Trophoblast cell (in vitro differentiated cells and primary cell): ENCODE data around the gene MICU2.

Source experiments
- DNase-seq, 2 donors: peaks; one replicate each; pipeline ENCODE4 v3.0.0-alpha.2; 2016
- H2AFZ ChIP-seq: 2 replicates; pipeline ENCODE4 v1.6.1; 2013; ENCODE audit warnings: low read length, moderate library complexity, mild to moderate bottlenecking; ENCODE audit not compliant: insufficient read depth, poor library complexity
- H2AK5ac ChIP-seq: 2 replicates; pipeline ENCODE4 v1.6.1; 2013; ENCODE audit warnings: mild to moderate bottlenecking, low read length
- H2BK120ac ChIP-seq: 2 replicates; pipeline ENCODE4 v1.6.1; 2013; ENCODE audit warnings: low read length, mild to moderate bottlenecking, moderate library complexity; ENCODE audit not compliant: insufficient read depth, poor library complexity
- H2BK12ac ChIP-seq: 2 replicates; pipeline ENCODE4 v1.6.1; 2013; ENCODE audit warnings: mild to moderate bottlenecking, low read length, moderate library complexity
- H2BK5ac ChIP-seq: 2 replicates; pipeline ENCODE4 v1.6.1; 2013; ENCODE audit warnings: low read length, low read depth, moderate library complexity, mild to moderate bottlenecking; ENCODE audit not compliant: poor library complexity
- H3K14ac ChIP-seq: 2 replicates; pipeline ENCODE4 v1.6.1; 2013; ENCODE audit warnings: mild to moderate bottlenecking, low read length
- H3K18ac ChIP-seq: 2 replicates; pipeline ENCODE4 v1.6.1; 2013; ENCODE audit warnings: mild to moderate bottlenecking, low read length
- H3K23ac ChIP-seq: 2 replicates; pipeline ENCODE4 v1.6.1; 2013; ENCODE audit warnings: low read length
- H3K27ac ChIP-seq: 2 replicates; pipeline ENCODE4 v1.5.1; 2013; ENCODE audit warnings: low read depth, mild to moderate bottlenecking, inconsistent platforms, low read length, moderate library complexity
- H3K27me3 ChIP-seq: 2 replicates; pipeline ENCODE4 v1.6.1; 2013; ENCODE audit warnings: inconsistent platforms, mild to moderate bottlenecking, low read length, moderate library complexity; ENCODE audit not compliant: insufficient read depth
- H3K36me3 ChIP-seq, 2 experiments: 1 replicate in 1 of 2; 2 replicates in 1 of 2; pipeline ENCODE4 v1.6.1; 2013; ENCODE audit warnings: low read length in 2 of 2, mild to moderate bottlenecking in 2 of 2, moderate library complexity in 1 of 2; ENCODE audit not compliant: insufficient read depth in 2 of 2, control insufficient read depth in 1 of 2
- H3K4ac ChIP-seq: 2 replicates; pipeline ENCODE4 v1.6.1; 2013; ENCODE audit warnings: low read depth, mild to moderate bottlenecking, low read length, moderate library complexity
- H3K4me1 ChIP-seq, 2 experiments: 1 replicate in 1 of 2; 2 replicates in 1 of 2; pipeline ENCODE4 v1.6.1; 2013; ENCODE audit warnings: low read length in 2 of 2, mild to moderate bottlenecking in 2 of 2, moderate library complexity in 1 of 2; ENCODE audit not compliant: insufficient read depth in 2 of 2, control insufficient read depth in 1 of 2
- H3K4me2 ChIP-seq: 2 replicates; pipeline ENCODE4 v1.6.1; 2013; ENCODE audit warnings: inconsistent platforms, mild to moderate bottlenecking, low read length, moderate library complexity
- H3K4me3 ChIP-seq: 2 replicates; pipeline ENCODE4 v1.5.1; 2013; ENCODE audit warnings: mild to moderate bottlenecking, low read depth, low read length, inconsistent platforms
- H3K79me1 ChIP-seq: one replicate; pipeline ENCODE4 v1.6.1; 2013; ENCODE audit warnings: low read length
- H3K79me2 ChIP-seq: 2 replicates; pipeline ENCODE4 v1.6.1; 2013; ENCODE audit warnings: low read length, mild to moderate bottlenecking; ENCODE audit not compliant: control insufficient read depth, insufficient read depth, poor library complexity
- H3K9ac ChIP-seq: 2 replicates; pipeline ENCODE4 v1.6.1; 2013; ENCODE audit warnings: mild to moderate bottlenecking, low read length
- H3K9me3 ChIP-seq: 2 replicates; pipeline ENCODE4 v1.6.1; 2013; ENCODE audit warnings: low read depth, mild to moderate bottlenecking, control low read depth, inconsistent platforms, low read length; ENCODE audit not compliant: insufficient read depth
- H4K12ac ChIP-seq: 2 replicates; pipeline ENCODE4 v1.6.1; 2013; ENCODE audit warnings: low read depth, mild to moderate bottlenecking, low read length, moderate library complexity
- H4K8ac ChIP-seq: 2 replicates; pipeline ENCODE4 v1.6.1; 2013; ENCODE audit warnings: low read depth, mild to moderate bottlenecking, low read length, moderate library complexity
- H4K91ac ChIP-seq: one replicate; pipeline ENCODE4 v1.6.1; 2013; ENCODE audit warnings: low read depth, mild to moderate bottlenecking, low read length, moderate library complexity
- WGBS: extraction: QIAGEN DNeasy Blood & Tissue Kit; methylation state at CpG from one replicate; pipeline ENCODE4 v1.1.7; 2013; ENCODE audit warnings: missing lambda C conversion rate; ENCODE audit not compliant: insufficient read length, insufficient coverage; ENCODE audit errors: extremely low coverage; 5-methylcytosine and 5-hydroxymethylcytosine counted together

MICU2 gene

DNA sequence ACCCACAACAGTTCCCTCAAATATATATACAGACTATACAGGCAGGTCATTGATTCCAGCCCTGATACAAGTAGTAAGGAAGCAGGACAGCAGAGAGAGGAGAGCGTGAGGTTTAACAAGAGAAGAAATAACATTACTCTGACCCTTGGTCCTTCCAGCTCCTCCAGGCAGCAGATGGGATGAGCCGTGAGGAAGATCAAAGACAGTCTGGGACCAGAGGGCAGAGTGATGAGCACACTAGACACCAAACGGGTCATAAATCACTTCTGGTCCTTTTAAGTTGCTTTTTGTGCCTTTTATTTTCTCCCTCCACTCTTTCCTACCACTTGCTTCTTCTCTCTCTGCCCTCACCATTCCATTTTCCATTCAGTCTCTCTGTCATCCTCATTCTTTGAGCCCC, 16.9 kb upstream of the MICU2 start:
- Histone ChIP-seq H3K79me1 (no peaks in the 10 kb centered on the region), H2BK120ac (no peak overlapping the region), H3K4me3 (no peak overlapping the region), H4K91ac (no peak overlapping the region), H3K9ac (no peak overlapping the region), H2BK5ac (no peak overlapping the region), H4K12ac (no peak overlapping the region), H3K18ac (no peak overlapping the region), H3K23ac (no peak overlapping the region), H4K8ac (no peak overlapping the region), H3K27me3 (no peaks in the 10 kb centered on the region), H3K79me2 (no peaks in the 10 kb centered on the region), H3K36me3 (no peaks in the 10 kb centered on the region), H3K4me1 (no peaks in the 10 kb centered on the region), H2BK12ac (no peak overlapping the region), H2AFZ (no peak overlapping the region), H3K9me3 (no peaks in the 10 kb centered on the region), H3K4me2 (no peak overlapping the region), H3K14ac (no peak overlapping the region), H2AK5ac (no peak overlapping the region), H3K4ac (no peak overlapping the region), H3K27ac (no peak overlapping the region)
- no peak for DNase-seq
- no CpG with 5 or more reads among the region's 3 CpGs for WGBS

DNA sequence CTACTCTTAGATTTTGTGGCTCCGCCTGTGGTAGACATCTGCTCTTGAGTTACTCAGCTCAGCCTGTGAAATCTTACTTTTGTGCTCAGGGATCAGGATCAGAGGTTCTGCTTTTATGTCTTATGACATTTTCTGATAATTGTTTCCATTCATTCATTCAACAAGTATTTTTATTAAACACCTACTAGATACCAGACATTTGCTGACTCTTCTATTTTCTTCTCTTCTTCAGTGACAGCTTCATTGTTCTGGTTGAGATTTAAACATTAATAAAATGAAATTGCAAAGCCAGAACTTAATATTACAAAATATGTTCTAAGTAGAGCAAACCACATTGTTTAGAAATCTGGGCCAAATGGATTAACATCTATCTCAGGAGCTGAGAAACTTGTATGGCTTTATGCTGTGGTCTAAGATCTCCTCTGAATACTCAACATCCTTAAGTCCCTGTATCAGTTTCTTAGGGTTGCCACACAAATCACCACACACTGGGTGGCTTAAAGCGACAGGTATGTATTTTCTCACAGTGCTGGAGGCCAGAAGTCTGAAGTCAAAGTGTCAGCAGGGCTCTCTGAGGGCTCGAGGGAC, 15.8 kb upstream of the MICU2 start:
- Histone ChIP-seq H3K18ac (no peak overlapping the region), H4K91ac (no peak overlapping the region), H3K4me1 (no peaks in the 10 kb centered on the region), H2AFZ (no peak overlapping the region), H4K8ac (no peak overlapping the region), H3K9me3 (no peaks in the 10 kb centered on the region), H3K79me2 (no peaks in the 10 kb centered on the region), H3K4me2 (no peak overlapping the region), H3K27ac (no peak overlapping the region), H2AK5ac (no peak overlapping the region), H3K23ac (no peak overlapping the region), H2BK5ac (no peak overlapping the region), H2BK120ac (no peak overlapping the region), H3K36me3 (no peaks in the 10 kb centered on the region), H3K4ac (no peak overlapping the region), H3K4me3 (no peak overlapping the region), H3K79me1 (no peaks in the 10 kb centered on the region), H3K14ac (no peak overlapping the region), H3K27me3 (no peaks in the 10 kb centered on the region), H4K12ac (no peak overlapping the region), H2BK12ac (no peak overlapping the region), H3K9ac (no peak overlapping the region)
- no peak for DNase-seq
- no CpG with 5 or more reads among the region's 3 CpGs for WGBS

DNA sequence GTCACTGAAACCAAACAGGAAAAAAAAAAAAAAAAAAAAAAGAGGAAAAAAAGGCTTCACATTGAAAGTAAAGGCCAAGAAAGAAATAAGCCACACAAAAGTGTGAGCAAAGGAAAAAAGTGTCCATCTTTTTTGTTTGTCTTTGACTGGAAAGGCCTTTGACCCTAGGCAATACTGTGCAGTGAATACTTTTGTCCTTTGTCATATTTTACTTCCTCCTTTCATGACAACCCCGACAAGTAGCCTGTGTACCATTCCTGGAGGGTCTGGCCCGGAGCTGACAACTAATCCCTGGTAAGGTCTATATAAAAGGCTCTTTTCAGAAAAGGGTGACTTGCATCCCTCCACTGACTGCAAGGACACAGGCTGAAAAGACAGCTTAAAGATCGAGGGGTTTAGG, 12.9 kb upstream of the MICU2 start:
- Histone ChIP-seq H4K8ac (no peak overlapping the region), H3K18ac (no peak overlapping the region), H3K27ac (peak overlapping the region; percentile 9)

DNA sequence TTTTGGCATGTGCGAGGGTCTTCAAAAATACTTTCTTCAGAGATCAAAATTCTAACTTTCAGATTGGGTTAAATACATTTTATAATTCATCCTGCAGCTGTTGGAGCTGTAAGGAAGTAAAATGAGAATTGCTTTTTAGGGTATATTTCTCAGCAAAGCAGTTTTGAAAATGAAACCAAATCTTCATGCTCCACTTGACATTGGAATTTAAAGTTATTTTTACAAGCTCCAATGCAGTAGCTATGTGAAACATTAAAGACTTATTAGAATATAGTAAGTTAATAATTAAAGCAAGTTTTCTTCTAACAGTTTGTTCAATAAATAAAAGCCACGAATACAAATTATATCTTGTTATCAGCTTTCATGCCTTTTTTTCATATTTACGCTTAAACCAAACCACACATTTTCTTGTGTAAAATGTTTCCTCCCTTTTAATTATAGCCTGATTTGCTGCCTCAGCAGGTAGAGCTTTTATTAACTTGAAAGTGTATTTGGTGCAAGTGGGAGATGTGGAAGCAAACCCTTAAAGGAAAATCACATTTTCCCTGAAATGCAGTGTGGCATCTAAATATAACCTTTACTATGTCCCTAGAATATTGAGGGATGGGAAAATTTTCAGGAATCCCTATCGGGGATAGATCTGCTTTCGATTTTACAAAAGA, 12.4 kb upstream of the MICU2 start:
- H3K14ac ChIP-seq = no peak overlapping the region
- H3K4me2 ChIP-seq = no peak overlapping the region
- peaks cover 1% of the 10 kb centered on the region for H3K9me3 ChIP-seq
- H2BK12ac ChIP-seq = no peak overlapping the region
- H3K4me1 ChIP-seq = no peaks in the 10 kb centered on the region
- H3K27me3 ChIP-seq = no peaks in the 10 kb centered on the region
- H2BK120ac ChIP-seq = no peak overlapping the region
- no peak overlapping the region for H2BK5ac ChIP-seq
- H3K18ac ChIP-seq = no peak overlapping the region
- H3K79me2 ChIP-seq = no peaks in the 10 kb centered on the region
- WGBS = no CpG with 5 or more reads among the region's 5 CpGs
- no peak overlapping the region for H3K9ac ChIP-seq
- no peak overlapping the region for H4K8ac ChIP-seq
- no peak for DNase-seq
- H3K4me3 ChIP-seq = no peak overlapping the region
- no peak overlapping the region for H4K12ac ChIP-seq
- H3K4ac ChIP-seq = no peak overlapping the region
- H3K79me1 ChIP-seq = no peaks in the 10 kb centered on the region
- H3K23ac ChIP-seq = no peak overlapping the region
- no peaks in the 10 kb centered on the region for H3K36me3 ChIP-seq
- H4K91ac ChIP-seq = no peak overlapping the region
- no peak overlapping the region for H2AFZ ChIP-seq
- no peak overlapping the region for H2AK5ac ChIP-seq
- H3K27ac ChIP-seq = no peak overlapping the region

More for the DNA sequence above, 12.9 kb upstream of the MICU2 start:
- Histone ChIP-seq H3K14ac (no peak overlapping the region), H3K36me3 (no peaks in the 10 kb centered on the region), H3K27me3 (no peaks in the 10 kb centered on the region), H3K9me3 (no peaks in the 10 kb centered on the region), H3K4ac (no peak overlapping the region), H3K4me3 (no peak overlapping the region), H4K12ac (no peak overlapping the region), H3K4me2 (no peak overlapping the region), H3K4me1 (no peaks in the 10 kb centered on the region), H2BK120ac (no peak overlapping the region), H2AFZ (no peak overlapping the region), H2BK12ac (no peak overlapping the region), H4K91ac (no peak overlapping the region), H3K79me1 (no peaks in the 10 kb centered on the region), H3K9ac (no peak overlapping the region), H3K23ac (no peak overlapping the region), H3K79me2 (no peaks in the 10 kb centered on the region), H2AK5ac (no peak overlapping the region), H2BK5ac (no peak overlapping the region)
- no CpG with 5 or more reads among the region's 3 CpGs for WGBS
- DNase-seq = no peak
